Activated CD8-positive, alpha-beta T cell treated with anti-CD3 and anti-CD28 coated beads, Interleukin-2, amount 10 ng/mL, durations not matched to agents 7 days and 5 days (primary cell): ENCODE data around the gene INO80C. TPM values are rescaled to one million over a fixed set of nuclear protein-coding genes. Genes with fewer than 3 reads are reported as not detected.

Source experiments
- ATAC-seq: fragments of 150-1000 bp; cut with Tn5 transposase; one replicate; pipeline ENCODE4 v1.10.0; 2021; ENCODE audit warnings: moderate library complexity
- CTCF ChIA-PET: fragments of 350-600 bp; sonication (Branson Sonifier 250); formaldehyde crosslinking; loops from one replicate; lab custom pipeline; 2021; ENCODE audit warnings: antibody characterized with exemption; lab: Charles Lee
- POLR2A ChIA-PET: fragments of 350-600 bp; sonication (Branson Sonifier 250); formaldehyde crosslinking; loops from one replicate; lab custom pipeline; 2021; ENCODE audit warnings: antibody characterized with exemption; lab: Charles Lee
- DNase-seq: peaks from one replicate; pipeline ENCODE4 v3.0.0-alpha.2; 2020
- H3K27ac Mint-ChIP-seq: one replicate; pipeline ENCODE4 v1.8.0; 2021; ENCODE audit warnings: mild to moderate bottlenecking, mixed read lengths
- H3K27me3 Mint-ChIP-seq: one replicate; pipeline ENCODE4 v1.8.0; 2021; ENCODE audit warnings: low read depth, mixed read lengths
- H3K36me3 Mint-ChIP-seq: one replicate; pipeline ENCODE4 v1.8.0; 2021; ENCODE audit warnings: low read depth, mixed read lengths
- H3K4me1 Mint-ChIP-seq: one replicate; pipeline ENCODE4 v1.8.0; 2021; ENCODE audit warnings: low read depth, mixed read lengths
- H3K4me3 Mint-ChIP-seq: one replicate; pipeline ENCODE4 v1.8.0; 2021; ENCODE audit warnings: mild to moderate bottlenecking, mixed read lengths
- H3K9me3 Mint-ChIP-seq: one replicate; pipeline ENCODE4 v1.8.0; 2022; ENCODE audit warnings: mixed read lengths; ENCODE audit not compliant: insufficient read depth
- total RNA-seq, 2 experiments: library from RNA; stranded (reverse); gene quantifications; one replicate each; pipeline ENCODE4 v1.2.3, GENCODE V29; 2021

INO80C gene
- total RNA-seq, 2 experiments from 2014 or later: 12.9 to 19.4 TPM

DNA sequence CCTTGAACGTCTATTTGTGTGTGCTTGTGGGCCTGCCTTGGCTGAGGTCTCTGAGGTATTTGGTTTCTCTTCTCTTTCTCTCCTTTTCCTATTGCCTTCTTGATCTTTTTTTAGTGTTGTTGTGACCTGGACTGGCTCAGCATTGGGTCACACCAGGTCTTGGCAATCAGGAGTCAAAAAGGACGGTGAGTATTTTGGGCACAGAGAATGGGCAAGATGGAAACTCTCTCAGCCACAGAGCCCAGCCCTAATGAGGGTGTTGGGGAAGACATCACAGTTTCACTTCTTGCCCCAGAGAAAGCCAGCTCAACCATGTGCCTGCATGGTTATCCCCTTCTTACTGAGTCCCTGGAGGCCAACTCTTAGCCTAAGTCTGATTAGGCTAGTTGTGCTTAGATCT, 13.7 kb upstream of the INO80C start:
- Mint-ChIP-seq H3K4me3 (no peak overlapping the region), H3K9me3 (no peaks in the 10 kb centered on the region), H3K27me3 (no peaks in the 10 kb centered on the region), H3K27ac (no peak overlapping the region), H3K36me3 (no peaks in the 10 kb centered on the region), H3K4me1 (no peaks in the 10 kb centered on the region)
- ChIA-PET CTCF (no interaction called here), POLR2A (no interaction called here)
- ATAC-seq: no peak
- peak; percentile 13 for DNase-seq

DNA sequence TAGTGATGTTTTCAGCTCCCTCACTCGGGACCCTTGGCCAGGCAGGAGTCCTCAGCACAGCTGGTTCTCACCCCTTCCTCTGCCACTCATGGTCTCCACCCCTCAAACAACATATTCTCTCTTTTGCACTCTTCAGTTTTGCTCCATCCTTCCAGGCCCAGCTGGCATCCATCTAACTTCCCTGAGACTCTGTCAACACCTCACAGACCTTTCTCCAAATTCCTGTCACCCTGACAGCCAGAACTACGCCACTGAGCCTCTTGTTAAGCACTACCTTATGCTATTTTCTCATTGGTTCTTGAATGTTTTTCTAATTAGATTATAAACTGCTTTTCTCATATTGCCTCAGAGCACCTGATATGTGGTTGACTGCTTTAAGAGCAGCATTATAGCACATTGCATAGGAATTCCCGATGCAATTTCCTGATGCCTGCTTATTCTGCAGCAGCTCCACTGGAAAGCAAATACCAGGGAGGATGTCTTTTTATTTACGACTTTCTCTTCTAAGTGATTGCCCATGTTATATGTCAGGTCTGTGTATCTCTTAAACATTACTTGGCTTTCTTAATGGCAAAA, 12.4 kb upstream of the INO80C start:
- POLR2A ChIA-PET: no interaction called here
- no peak for DNase-seq

DNA sequence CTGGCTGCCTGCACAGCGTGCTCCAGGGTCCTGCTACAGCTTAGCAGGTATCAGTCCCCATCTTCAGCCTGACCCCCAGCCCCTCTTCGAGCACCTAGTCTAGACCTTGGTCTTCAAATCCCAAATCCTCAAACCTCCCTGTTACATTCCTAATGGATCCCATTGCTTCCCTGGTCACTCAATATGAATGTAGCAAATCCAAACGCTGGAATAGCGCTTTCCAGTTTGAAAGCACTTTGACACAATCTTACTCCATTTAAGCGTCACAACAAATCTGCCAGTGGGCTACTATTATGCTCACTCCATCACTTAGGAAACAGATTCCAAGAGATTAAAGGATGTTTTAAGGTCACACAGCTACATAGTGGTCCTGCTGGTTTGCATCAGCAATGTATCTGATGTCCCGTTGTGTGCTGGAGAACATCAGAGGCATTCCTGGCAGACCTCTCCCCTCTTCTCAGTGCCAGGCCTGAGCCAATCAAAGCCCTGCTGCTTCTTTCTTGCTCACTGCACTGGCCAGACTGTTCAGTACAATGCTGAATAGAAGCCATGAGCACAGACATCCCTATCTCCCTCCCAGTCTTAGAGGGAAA, 11.1 kb upstream of the INO80C start:
- Mint-ChIP-seq H3K4me3 (no peak overlapping the region), H3K27ac (no peak overlapping the region), H3K27me3 (peaks cover 3% of the 10 kb centered on the region), H3K36me3 (no peaks in the 10 kb centered on the region), H3K9me3 (no peaks in the 10 kb centered on the region), H3K4me1 (no peaks in the 10 kb centered on the region)
- ChIA-PET CTCF (no interaction called here), POLR2A (no interaction called here)
- ATAC-seq: no peak
- no peak for DNase-seq

More for the DNA sequence above, 12.4 kb upstream of the INO80C start:
- peaks cover 3% of the 10 kb centered on the region for H3K27me3 Mint-ChIP-seq
- no peaks in the 10 kb centered on the region for H3K36me3 Mint-ChIP-seq
- CTCF ChIA-PET: no interaction called here
- no peak overlapping the region for H3K27ac Mint-ChIP-seq
- no peak overlapping the region for H3K4me3 Mint-ChIP-seq
- no peaks in the 10 kb centered on the region for H3K9me3 Mint-ChIP-seq
- H3K4me1 Mint-ChIP-seq: no peaks in the 10 kb centered on the region
- ATAC-seq: no peak

DNA sequence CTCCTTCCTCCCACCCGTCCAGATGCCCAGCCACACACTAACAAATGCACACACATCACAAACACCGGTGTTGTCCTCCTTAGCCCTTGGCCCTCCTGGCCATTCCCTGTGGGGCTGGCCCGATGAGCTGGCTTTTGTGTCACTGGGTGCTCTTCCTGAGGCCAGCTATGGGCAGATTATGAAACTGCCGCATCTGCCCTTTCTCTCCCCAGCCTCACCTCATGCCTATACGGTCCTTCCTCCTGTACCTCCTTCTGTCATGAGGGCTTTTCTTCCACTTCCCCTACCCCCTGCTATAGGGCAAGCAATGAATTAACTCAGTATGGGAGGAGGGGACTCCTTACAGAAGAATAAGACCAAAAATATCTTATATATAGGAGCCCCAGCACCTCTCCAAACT, 10.3 kb upstream of the INO80C start:
- Mint-ChIP-seq H3K27ac (no peak overlapping the region), H3K36me3 (no peaks in the 10 kb centered on the region), H3K27me3 (peaks cover 3% of the 10 kb centered on the region), H3K4me3 (no peak overlapping the region), H3K4me1 (no peaks in the 10 kb centered on the region), H3K9me3 (no peaks in the 10 kb centered on the region)
- CTCF ChIA-PET: no interaction called here
- POLR2A ChIA-PET: no interaction called here
- ATAC-seq (no peak), DNase-seq (no peak)

DNA sequence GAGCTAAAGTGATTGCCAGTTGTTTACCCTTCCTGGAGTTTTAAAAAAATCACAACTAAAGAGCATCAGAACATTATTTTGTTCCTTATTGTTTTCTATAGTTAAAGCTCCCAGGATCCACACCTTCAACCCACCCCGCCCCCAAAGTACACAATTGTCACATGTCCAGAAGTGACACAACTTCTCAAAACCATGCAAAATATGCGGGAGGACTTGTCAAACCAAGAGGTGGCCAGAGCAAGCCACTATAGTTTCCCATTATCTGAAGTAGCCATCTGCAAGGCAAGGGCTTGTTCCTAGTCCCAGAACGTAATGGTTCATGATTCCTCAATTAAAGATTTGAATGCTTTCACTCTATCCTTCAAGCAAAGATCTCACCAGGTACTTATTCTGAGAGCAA, 9.9 kb upstream of the INO80C start:
- CTCF ChIA-PET: no interaction called here
- H3K27ac Mint-ChIP-seq: no peak overlapping the region
- ATAC-seq: no peak
- no peaks in the 10 kb centered on the region for H3K36me3 Mint-ChIP-seq
- POLR2A ChIA-PET: no interaction called here
- H3K9me3 Mint-ChIP-seq: no peaks in the 10 kb centered on the region
- H3K4me3 Mint-ChIP-seq: no peak overlapping the region
- DNase-seq: no peak
- H3K27me3 Mint-ChIP-seq: peaks cover 3% of the 10 kb centered on the region
- no peaks in the 10 kb centered on the region for H3K4me1 Mint-ChIP-seq

DNA sequence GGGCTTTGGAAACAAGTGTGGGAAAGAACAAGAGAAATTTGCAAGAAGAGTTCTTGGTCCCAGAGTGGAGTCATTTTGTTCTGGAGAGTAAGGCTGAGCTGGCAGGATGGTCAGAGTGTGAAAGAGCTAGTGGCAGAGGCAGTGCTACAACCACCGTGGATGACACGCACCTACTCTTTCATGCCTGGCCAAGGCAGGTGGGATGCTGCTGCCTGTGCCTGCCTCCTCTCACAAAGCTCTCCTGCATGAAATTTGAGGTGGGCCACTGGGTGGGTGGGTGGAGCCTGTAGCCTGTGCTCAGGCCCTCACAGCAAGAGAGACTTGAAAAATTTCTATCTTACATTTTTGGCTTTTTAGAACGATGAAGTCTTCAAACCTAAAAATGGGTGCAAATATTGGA, 9.4 kb upstream of the INO80C start:
- H3K4me1 Mint-ChIP-seq: peaks cover 1% of the 10 kb centered on the region
- DNase-seq (peak; percentile 12), ATAC-seq (no peak)
- H3K9me3 Mint-ChIP-seq: no peaks in the 10 kb centered on the region
- CTCF ChIA-PET: no interaction called here
- peaks cover 3% of the 10 kb centered on the region for H3K27me3 Mint-ChIP-seq
- no peak overlapping the region for H3K4me3 Mint-ChIP-seq
- H3K27ac Mint-ChIP-seq: no peak overlapping the region
- POLR2A ChIA-PET: no interaction called here
- H3K36me3 Mint-ChIP-seq: no peaks in the 10 kb centered on the region

DNA sequence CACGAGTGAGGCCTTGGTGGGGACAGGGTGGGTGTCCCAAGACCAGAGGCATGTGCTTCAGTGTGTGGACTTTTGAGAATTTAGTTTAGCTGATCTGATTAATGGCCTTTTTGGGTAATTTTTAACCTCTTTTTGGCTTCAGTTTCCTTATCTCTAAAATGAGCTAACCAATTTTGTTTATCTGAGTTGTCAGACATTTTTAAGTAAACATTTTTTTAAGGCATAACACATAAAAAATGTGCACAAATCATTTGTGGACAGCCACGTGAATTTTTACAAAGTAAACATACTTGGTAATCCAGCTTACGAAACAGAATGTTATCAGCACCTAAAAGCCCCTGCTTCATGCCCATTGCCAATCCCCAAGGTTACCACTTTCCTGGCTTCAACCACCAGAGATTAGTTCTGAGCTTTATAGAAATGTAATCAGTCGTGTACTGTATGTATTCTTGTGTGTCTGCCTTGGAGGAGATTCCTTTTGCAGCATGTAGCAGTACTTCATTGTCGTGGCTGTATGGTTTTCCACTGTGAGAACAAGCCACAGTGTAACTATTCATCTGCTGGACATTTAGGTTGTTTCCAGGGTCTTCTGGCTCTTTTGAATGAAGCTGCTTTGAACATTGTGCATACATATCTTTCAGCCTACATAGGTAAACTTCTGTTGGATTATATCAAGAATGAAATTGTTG, 8.4 kb upstream of the INO80C start:
- ATAC-seq: no peak
- ChIA-PET CTCF (no interaction called here), POLR2A (no interaction called here)

DNA sequence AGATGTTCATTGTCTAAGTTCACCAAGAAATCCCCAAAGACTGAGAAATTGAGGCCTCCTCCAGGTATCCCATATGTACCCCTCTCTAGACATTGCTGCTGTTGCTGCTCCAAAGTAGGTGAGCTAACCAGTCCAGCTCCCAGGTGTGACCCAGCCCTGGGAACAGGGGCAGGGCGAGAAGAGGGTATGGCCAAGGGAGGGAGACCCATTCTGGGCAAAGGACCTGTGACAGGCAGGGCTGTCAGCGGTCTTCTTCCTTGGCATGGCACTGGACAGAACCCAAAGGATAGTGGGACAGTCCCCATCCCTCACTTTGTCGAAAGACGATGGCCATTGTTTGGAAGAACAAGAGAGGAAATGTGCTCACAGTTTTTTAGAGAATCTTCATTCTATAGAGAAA, 7.2 kb upstream of the INO80C start:
- CTCF ChIA-PET: no interaction called here
- H3K4me3 Mint-ChIP-seq: no peak overlapping the region
- no peak overlapping the region for H3K27ac Mint-ChIP-seq
- POLR2A ChIA-PET: no interaction called here
- DNase-seq (no peak), ATAC-seq (no peak)
- H3K9me3 Mint-ChIP-seq: no peaks in the 10 kb centered on the region
- no peaks in the 10 kb centered on the region for H3K36me3 Mint-ChIP-seq
- H3K27me3 Mint-ChIP-seq: peaks cover 3% of the 10 kb centered on the region
- H3K4me1 Mint-ChIP-seq: peaks cover 3% of the 10 kb centered on the region

More for the DNA sequence above, 8.4 kb upstream of the INO80C start:
- Mint-ChIP-seq H3K9me3 (no peaks in the 10 kb centered on the region), H3K27ac (no peak overlapping the region), H3K4me1 (peaks cover 3% of the 10 kb centered on the region), H3K36me3 (no peaks in the 10 kb centered on the region), H3K27me3 (peaks cover 3% of the 10 kb centered on the region), H3K4me3 (no peak overlapping the region)
- no peak for DNase-seq

DNA sequence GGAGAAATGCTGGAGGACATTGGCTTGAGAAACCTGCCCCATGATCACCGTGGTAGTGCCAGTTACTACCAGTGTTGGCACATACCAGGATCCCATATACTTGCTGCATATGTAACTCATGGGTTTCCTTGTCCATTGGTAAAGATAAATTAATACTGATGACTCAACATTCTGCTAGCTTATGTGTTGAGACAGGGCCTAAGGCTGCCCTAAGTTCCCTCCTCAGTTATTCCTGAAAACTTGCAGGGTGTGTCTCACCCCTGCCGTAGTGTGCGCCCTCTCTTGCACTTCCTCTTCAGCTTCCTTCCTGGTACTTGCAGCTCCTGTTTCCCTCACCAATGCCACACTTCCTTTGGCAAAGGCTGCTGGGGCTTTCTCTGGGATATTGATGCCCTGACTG, 4.3 kb upstream of the INO80C start:
- Mint-ChIP-seq H3K4me1 (peaks cover 13% of the 10 kb centered on the region), H3K27me3 (peaks cover 3% of the 10 kb centered on the region), H3K27ac (no peak overlapping the region), H3K4me3 (no peak overlapping the region), H3K36me3 (peaks cover 2% of the 10 kb centered on the region), H3K9me3 (no peaks in the 10 kb centered on the region)
- ATAC-seq: no peak
- DNase-seq: no peak
- ChIA-PET CTCF (interaction anchor here (1.1 to 1.5 kb wide), 2 partner anchors 10 to 14 kb away, joined by 3 read pairs; no protein-coding TSS in a partner anchor), POLR2A (no interaction called here)

DNA sequence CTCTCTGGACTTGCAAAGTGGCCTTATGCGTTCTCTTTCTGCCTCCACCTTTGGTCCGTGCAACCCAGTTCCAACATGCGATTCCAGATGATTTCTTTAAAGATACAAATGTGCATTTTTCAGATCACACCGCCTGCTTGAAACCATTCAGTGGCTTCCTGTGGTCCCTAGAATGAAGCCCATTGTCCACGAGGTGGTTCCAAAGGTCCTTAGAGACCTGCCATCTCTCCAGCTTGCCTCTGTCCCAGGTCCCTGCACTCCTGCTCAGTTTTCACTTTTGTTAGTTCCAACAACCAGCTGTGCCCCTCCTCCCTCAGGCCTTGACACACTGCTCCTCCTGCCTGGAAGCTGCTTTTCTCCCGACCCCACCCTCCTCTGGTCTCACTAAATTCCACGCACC, 3.6 kb upstream of the INO80C start:
- Mint-ChIP-seq H3K36me3 (peaks cover 2% of the 10 kb centered on the region), H3K9me3 (no peaks in the 10 kb centered on the region), H3K4me1 (peaks cover 19% of the 10 kb centered on the region), H3K4me3 (no peak overlapping the region), H3K27me3 (peaks cover 3% of the 10 kb centered on the region), H3K27ac (no peak overlapping the region)
- ChIA-PET POLR2A (no interaction called here), CTCF (interaction anchor here (1.1 kb wide), 1 partner anchor 11 kb away, joined by 3 read pairs; no protein-coding TSS in a partner anchor)
- ATAC-seq (no peak), DNase-seq (no peak)

DNA sequence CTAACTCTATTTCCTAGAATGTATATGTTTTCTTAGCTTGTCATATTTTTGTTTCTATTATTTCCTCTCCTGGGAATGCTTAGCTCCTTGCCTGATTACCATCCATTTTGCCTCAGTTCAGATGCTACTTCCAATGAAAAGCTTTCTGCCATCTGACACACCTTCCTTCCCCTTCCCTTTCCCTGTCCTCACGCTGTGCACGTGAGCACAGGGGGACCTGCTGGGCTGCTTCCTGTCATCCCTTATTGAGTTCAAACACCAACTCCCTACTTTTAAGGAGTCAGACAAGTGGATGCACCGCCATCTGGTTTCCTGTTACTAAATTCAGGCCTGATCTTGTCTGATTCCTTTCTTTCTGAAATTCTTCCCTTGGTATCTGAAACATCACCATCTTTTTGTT, 2.4 kb upstream of the INO80C start:
- no peak for DNase-seq
- Mint-ChIP-seq H3K9me3 (no peaks in the 10 kb centered on the region), H3K4me3 (no peak overlapping the region), H3K4me1 (peaks cover 25% of the 10 kb centered on the region), H3K27ac (no peak overlapping the region), H3K27me3 (no peaks in the 10 kb centered on the region), H3K36me3 (peaks cover 2% of the 10 kb centered on the region)
- ATAC-seq: no peak
- ChIA-PET POLR2A (no interaction called here), CTCF (interaction anchor here (0.6 kb wide), 1 partner anchor 112 kb away, joined by 3 read pairs; no protein-coding TSS in a partner anchor)

DNA sequence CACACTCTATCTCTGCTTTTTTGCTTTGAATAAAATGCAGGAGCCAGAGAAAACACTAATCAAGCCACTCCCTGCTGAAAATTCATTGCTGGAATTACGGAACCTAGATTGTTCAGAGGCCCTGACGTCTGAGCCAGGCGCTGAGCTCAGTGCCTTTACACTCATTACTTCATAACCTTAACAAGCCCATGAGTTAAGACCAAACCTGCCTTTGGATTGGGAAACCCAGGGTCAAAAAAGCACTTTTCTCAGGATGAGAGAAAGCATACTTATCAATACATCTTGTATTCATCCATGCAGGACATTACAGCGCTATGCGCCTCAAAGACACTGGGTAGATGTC, 762 bp downstream of the INO80C start:
- Mint-ChIP-seq H3K36me3 (peaks cover 2% of the 10 kb centered on the region), H3K4me3 (peak overlapping the region; percentile 99), H3K9me3 (no peaks in the 10 kb centered on the region), H3K27me3 (no peaks in the 10 kb centered on the region), H3K4me1 (peaks cover 22% of the 10 kb centered on the region), H3K27ac (peak overlapping the region; percentile 100)
- POLR2A ChIA-PET: interaction anchor here (0.8 to 2.1 kb wide), 7 partner anchors 77 to 475 kb away, joined by 3 to 14 read pairs (median 6); partner anchors contain the start of genes RMP24, ZNF24 and ZSCAN30
- peak; percentile 20 for ATAC-seq
- CTCF ChIA-PET: interaction anchor here (1.3 to 2.2 kb wide), 3 partner anchors 50 to 467 kb away, joined by 3 to 5 read pairs (median 3); no protein-coding TSS in a partner anchor
- DNase-seq: no peak
